Astrocyte (in vitro differentiated cells and primary cell): ENCODE data around the gene CMSS1. TPM values are rescaled to one million over a fixed set of nuclear protein-coding genes. Genes with fewer than 3 reads are reported as not detected.

Experiments
- DNase-seq: peaks from one replicate; pipeline ENCODE4 v3.0.0-alpha.2; 2010; ENCODE audit warnings: low read depth
- FAIRE-seq: peaks from 2 replicates; lab custom pipeline; 2011; peaks lifted over from hg19 to GRCh38; lab: Jason Lieb, UNC
- H2AFZ ChIP-seq: 2 replicates; pipeline ENCODE4 v1.6.0; 2012; ENCODE audit warnings: low read depth, low read length, inconsistent platforms
- H3K27ac ChIP-seq: 2 replicates; pipeline ENCODE4 v1.5.1; 2011; ENCODE audit warnings: low read depth, low read length, inconsistent platforms
- H3K27me3 ChIP-seq: 2 replicates; pipeline ENCODE4 v1.6.0; 2011; ENCODE audit warnings: low read length, inconsistent platforms; ENCODE audit not compliant: insufficient read depth
- H3K36me3 ChIP-seq: 2 replicates; pipeline ENCODE4 v1.5.1; 2011; ENCODE audit warnings: low read length, inconsistent platforms; ENCODE audit not compliant: insufficient read depth
- H3K4me1 ChIP-seq: 2 replicates; pipeline ENCODE4 v1.5.1; 2011; ENCODE audit warnings: low read length, inconsistent platforms; ENCODE audit not compliant: insufficient read depth
- H3K4me2 ChIP-seq: 2 replicates; pipeline ENCODE4 v1.6.0; 2012; ENCODE audit warnings: low read length, inconsistent platforms
- H3K4me3 ChIP-seq: 2 replicates; pipeline ENCODE4 v1.5.1; 2011; ENCODE audit warnings: low read depth, mild to moderate bottlenecking, low read length, inconsistent platforms; ENCODE audit not compliant: insufficient read depth
- H3K79me2 ChIP-seq: 2 replicates; pipeline ENCODE4 v1.6.0; 2012; ENCODE audit warnings: mild to moderate bottlenecking, low read length, inconsistent platforms; ENCODE audit not compliant: insufficient read depth
- H3K9ac ChIP-seq: 2 replicates; pipeline ENCODE4 v1.6.0; 2012; ENCODE audit warnings: mild to moderate bottlenecking, low read length, inconsistent platforms
- H3K9me3 ChIP-seq: 2 replicates; pipeline ENCODE4 v1.5.1; 2012; ENCODE audit warnings: low read depth, mild to moderate bottlenecking, low read length, inconsistent platforms; ENCODE audit not compliant: insufficient read depth
- H4K20me1 ChIP-seq: 2 replicates; pipeline ENCODE4 v1.6.0; 2012; ENCODE audit warnings: low read length, inconsistent platforms; ENCODE audit not compliant: insufficient read depth
- H3K27ac Mint-ChIP-seq: one replicate; pipeline ENCODE4 v1.8.0; 2021; ENCODE audit warnings: mild to moderate bottlenecking, mixed read lengths; ENCODE audit not compliant: unreplicated experiment
- H3K27me3 Mint-ChIP-seq: one replicate; pipeline ENCODE4 v1.8.0; 2021; ENCODE audit warnings: low read depth, mixed read lengths; ENCODE audit not compliant: unreplicated experiment
- H3K36me3 Mint-ChIP-seq: one replicate; pipeline ENCODE4 v1.8.0; 2021; ENCODE audit warnings: low read depth, mixed read lengths; ENCODE audit not compliant: unreplicated experiment
- H3K4me1 Mint-ChIP-seq: one replicate; pipeline ENCODE4 v1.8.0; 2021; ENCODE audit warnings: low read depth, mixed read lengths; ENCODE audit not compliant: unreplicated experiment
- H3K4me3 Mint-ChIP-seq: one replicate; pipeline ENCODE4 v1.8.0; 2021; ENCODE audit warnings: mild to moderate bottlenecking, moderate library complexity, mixed read lengths; ENCODE audit not compliant: unreplicated experiment
- H3K9me3 Mint-ChIP-seq: one replicate; pipeline ENCODE4 v1.8.0; 2021; ENCODE audit warnings: mild to moderate bottlenecking, mixed read lengths; ENCODE audit not compliant: unreplicated experiment
- EZH2 ChIP-seq: IDR thresholded peaks from 2 replicates; pipeline ENCODE4 v1.6.1; 2012; ENCODE audit warnings: mild to moderate bottlenecking, low read length, inconsistent platforms; ENCODE audit not compliant: insufficient read depth
- total RNA-seq: library from RNA; stranded (reverse); gene quantifications from 2 replicates; pipeline ENCODE4 v1.2.1, GENCODE V29; 2021
- TF ChIP-seq, protein P1 (sequence below): IDR thresholded peaks from 2 replicates; pipeline ENCODE4 v1.5.1; 2011; ENCODE audit warnings: low read depth, mild to moderate bottlenecking, inconsistent platforms, low read length, moderate library complexity; ENCODE audit not compliant: insufficient read depth

CMSS1 gene
- total RNA-seq, 1 donor from 2014 or later = 12.5 TPM

DNA sequence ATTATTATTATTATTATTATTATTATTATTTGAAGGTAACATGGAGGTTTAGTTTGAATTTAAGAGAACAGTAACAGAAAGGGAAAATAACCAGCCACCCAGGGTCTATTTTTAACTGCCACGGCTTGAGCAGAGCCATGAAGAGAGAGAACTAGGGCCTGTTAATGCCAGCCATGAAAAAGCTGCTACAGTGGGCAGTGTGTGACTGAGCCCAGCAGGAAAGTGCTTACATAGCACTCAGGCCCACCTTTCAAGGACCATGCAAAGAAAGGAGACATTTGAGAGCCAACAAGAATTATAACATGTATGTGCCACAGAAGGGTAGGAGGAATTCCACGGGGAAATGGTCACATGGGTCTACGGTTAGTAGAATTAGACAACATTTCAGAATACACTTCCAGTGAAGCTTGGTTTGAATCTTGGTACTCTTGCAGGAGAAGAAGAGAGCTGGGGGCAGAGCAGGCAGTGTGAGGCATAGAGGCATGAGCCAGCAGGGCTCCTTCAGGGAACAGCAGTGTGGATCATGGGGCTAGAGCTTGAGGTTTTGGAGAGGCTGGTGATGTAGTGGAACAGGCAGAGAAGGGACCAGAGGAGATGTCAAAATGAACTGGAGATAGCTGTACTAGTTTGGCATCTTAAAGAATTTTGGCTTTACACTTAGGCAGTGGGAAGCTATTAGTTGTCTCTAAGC lies 140.7 kb downstream of the CMSS1 start:
- TF ChIP-seq EZH2 = no peak
- TF ChIP-seq, protein P1, sequence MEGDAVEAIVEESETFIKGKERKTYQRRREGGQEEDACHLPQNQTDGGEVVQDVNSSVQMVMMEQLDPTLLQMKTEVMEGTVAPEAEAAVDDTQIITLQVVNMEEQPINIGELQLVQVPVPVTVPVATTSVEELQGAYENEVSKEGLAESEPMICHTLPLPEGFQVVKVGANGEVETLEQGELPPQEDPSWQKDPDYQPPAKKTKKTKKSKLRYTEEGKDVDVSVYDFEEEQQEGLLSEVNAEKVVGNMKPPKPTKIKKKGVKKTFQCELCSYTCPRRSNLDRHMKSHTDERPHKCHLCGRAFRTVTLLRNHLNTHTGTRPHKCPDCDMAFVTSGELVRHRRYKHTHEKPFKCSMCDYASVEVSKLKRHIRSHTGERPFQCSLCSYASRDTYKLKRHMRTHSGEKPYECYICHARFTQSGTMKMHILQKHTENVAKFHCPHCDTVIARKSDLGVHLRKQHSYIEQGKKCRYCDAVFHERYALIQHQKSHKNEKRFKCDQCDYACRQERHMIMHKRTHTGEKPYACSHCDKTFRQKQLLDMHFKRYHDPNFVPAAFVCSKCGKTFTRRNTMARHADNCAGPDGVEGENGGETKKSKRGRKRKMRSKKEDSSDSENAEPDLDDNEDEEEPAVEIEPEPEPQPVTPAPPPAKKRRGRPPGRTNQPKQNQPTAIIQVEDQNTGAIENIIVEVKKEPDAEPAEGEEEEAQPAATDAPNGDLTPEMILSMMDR = no peak
- no peaks in the 10 kb centered on the region for H3K27me3 Mint-ChIP-seq

DNA sequence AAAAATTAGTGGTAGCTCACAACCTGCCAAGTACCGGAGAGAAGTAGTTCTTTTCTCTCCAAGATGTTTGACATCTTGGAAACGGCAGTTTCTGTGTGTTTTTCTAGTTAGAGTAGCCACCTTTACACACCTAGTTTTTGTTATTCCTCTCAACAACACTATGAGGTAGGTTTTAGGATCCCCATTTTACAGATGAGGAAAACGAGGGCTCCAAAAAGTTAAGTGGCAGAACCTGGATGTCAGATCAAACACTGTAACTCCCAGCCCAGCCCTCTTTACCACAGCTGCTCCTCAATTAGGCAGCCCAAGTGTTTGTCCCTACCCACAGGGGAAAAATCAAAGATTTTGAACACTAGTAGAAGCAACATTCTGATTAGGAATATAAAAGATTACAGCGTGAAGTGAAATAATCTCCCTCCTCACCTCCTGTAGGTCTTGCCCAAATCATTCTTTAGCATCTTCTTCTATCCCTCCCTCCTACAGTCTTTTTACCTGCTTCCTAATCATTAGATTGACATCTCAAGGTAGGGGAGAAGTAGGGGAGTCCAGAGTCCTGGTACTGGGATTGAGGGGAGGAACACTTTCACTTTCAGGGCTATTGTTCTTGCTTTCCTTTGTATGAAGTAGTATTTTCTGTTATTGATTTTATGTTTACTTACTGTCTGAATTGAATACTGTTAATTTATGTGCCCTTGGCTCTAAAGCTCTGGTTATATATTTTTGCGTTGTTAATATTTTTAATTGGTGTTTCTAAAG lies 142.6 kb downstream of the CMSS1 start:
- FAIRE-seq (no peak), DNase-seq (no peak)
- no peaks in the 10 kb centered on the region for H3K36me3 ChIP-seq
- H3K9me3 Mint-ChIP-seq = peaks cover 4% of the 10 kb centered on the region
- H3K4me1 Mint-ChIP-seq = peaks cover 43% of the 10 kb centered on the region
- no peak overlapping the region for H3K9ac ChIP-seq
- H3K4me3 Mint-ChIP-seq = no peak overlapping the region
- H3K4me2 ChIP-seq = peak overlapping the region; percentile 23
- no peak overlapping the region for H3K4me3 ChIP-seq
- no peaks in the 10 kb centered on the region for H3K27me3 ChIP-seq
- no peaks in the 10 kb centered on the region for H3K27me3 Mint-ChIP-seq
- TF ChIP-seq EZH2 = no peak
- TF ChIP-seq, protein P1 = no peak
- H4K20me1 ChIP-seq = no peaks in the 10 kb centered on the region
- H3K4me1 ChIP-seq = peaks cover 13% of the 10 kb centered on the region
- no peak overlapping the region for H3K27ac Mint-ChIP-seq
- no peak overlapping the region for H3K27ac ChIP-seq
- no peaks in the 10 kb centered on the region for H3K79me2 ChIP-seq
- H3K9me3 ChIP-seq = no peaks in the 10 kb centered on the region
- no peaks in the 10 kb centered on the region for H3K36me3 Mint-ChIP-seq
- no peak overlapping the region for H2AFZ ChIP-seq

More for the DNA sequence above, 140.7 kb downstream of the CMSS1 start:
- no peak overlapping the region for H2AFZ ChIP-seq
- DNase-seq (no peak), FAIRE-seq (no peak)
- H3K79me2 ChIP-seq = no peaks in the 10 kb centered on the region
- H3K36me3 Mint-ChIP-seq = no peaks in the 10 kb centered on the region
- peaks cover 52% of the 10 kb centered on the region for H3K4me1 Mint-ChIP-seq
- no peaks in the 10 kb centered on the region for H3K27me3 ChIP-seq
- H3K4me1 ChIP-seq = peaks cover 20% of the 10 kb centered on the region
- peak overlapping the region; percentile 3 for H3K27ac Mint-ChIP-seq
- H3K9ac ChIP-seq = no peak overlapping the region
- H3K27ac ChIP-seq = no peak overlapping the region
- H3K9me3 Mint-ChIP-seq = peaks cover 4% of the 10 kb centered on the region
- no peaks in the 10 kb centered on the region for H3K36me3 ChIP-seq
- H3K4me3 ChIP-seq = no peak overlapping the region
- no peaks in the 10 kb centered on the region for H4K20me1 ChIP-seq
- no peak overlapping the region for H3K4me3 Mint-ChIP-seq
- no peak overlapping the region for H3K4me2 ChIP-seq
- no peaks in the 10 kb centered on the region for H3K9me3 ChIP-seq
